ENCODE data around the gene NADK2.

Gene NADK2

DNA sequence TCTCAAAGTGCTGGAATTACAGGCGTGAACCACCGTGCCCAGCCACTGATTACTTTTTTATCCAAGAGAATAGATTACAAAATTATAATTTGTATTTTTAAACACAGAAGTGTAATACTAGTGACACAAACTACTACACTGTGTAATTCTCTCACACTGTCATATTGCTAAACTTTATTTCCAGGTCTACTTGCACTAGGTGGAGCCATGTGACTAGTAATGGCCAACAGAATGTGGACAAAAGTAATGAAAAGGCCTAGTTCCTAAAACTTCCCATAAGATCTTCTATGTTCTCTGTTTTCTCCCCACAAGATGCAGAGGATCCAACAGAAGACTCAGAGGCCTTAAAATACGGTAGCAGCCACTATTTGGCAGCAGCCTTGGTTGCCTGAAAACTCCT is 27.3 kb downstream of the NADK2 start:
- Histone ChIP-seq H3K27me3 (ENCODE audit: insufficient read depth, low read depth, severe bottlenecking) (no peaks in the 10 kb centered on the region), H3K36me3 (no peaks in the 10 kb centered on the region; the same call in 1 of the 2 replicates), H3K4me3 (ENCODE audit: low read depth, low read length) (no peak overlapping the region), H3K9me3 (ENCODE audit: severe bottlenecking) (no peaks in the 10 kb centered on the region), H3K27ac (no peak overlapping the region)
- TF ChIP-seq, protein P1, sequence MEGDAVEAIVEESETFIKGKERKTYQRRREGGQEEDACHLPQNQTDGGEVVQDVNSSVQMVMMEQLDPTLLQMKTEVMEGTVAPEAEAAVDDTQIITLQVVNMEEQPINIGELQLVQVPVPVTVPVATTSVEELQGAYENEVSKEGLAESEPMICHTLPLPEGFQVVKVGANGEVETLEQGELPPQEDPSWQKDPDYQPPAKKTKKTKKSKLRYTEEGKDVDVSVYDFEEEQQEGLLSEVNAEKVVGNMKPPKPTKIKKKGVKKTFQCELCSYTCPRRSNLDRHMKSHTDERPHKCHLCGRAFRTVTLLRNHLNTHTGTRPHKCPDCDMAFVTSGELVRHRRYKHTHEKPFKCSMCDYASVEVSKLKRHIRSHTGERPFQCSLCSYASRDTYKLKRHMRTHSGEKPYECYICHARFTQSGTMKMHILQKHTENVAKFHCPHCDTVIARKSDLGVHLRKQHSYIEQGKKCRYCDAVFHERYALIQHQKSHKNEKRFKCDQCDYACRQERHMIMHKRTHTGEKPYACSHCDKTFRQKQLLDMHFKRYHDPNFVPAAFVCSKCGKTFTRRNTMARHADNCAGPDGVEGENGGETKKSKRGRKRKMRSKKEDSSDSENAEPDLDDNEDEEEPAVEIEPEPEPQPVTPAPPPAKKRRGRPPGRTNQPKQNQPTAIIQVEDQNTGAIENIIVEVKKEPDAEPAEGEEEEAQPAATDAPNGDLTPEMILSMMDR (IDR thresholded peaks at IDR 0.05; ENCODE audit: low read depth, low read length), result no peak
- no peak for DNase-seq

DNA sequence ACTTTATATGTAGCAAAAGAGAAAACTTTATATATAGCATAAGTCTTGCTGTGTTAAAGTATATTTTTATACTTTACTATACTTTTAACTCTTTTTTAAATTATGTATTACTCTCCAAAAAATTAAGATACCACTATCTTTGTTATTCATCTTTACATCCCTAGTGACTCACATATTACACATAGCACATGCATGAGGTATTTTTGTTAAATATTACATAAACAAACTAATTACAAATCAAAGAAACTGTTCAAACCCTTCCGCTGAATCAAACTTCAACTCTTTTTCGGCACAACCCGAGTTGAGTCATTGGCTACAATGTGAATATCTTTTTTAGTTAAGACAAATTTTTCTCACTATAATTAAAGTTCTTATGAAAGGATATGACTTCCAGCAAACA is 32.1 kb downstream of the NADK2 start:
- Histone ChIP-seq H3K4me3 (ENCODE audit: low read depth, low read length) (no peak overlapping the region), H3K27me3 (ENCODE audit: insufficient read depth, low read depth, severe bottlenecking) (no peaks in the 10 kb centered on the region), H3K27ac (no peak overlapping the region), H3K9me3 (ENCODE audit: severe bottlenecking) (no peaks in the 10 kb centered on the region), H3K36me3 (no peaks in the 10 kb centered on the region; the same call in 1 of the 2 replicates)
- TF ChIP-seq, protein P1 (IDR thresholded peaks at IDR 0.05; ENCODE audit: low read depth, low read length), result no peak
- no peak for DNase-seq

DNA sequence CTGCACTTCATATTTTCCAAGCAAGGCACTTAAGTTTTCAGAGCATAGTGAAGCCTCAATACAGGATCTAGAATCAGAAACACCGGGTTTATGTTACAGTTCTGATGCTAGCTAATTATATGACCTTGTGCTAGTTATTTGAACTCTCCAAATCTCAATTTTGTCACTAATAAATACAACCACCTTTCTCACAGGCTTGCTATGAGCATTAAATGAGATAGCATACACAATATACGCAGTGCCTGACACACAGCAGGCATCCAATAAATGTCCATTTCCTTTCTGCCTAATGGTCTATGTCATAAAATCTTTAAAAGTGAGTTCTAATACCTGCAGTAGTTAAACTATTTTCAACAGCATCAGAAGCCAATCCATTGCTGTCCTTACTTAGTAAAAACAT is 32.9 kb downstream of the NADK2 start:
- Histone ChIP-seq H3K36me3 (no peaks in the 10 kb centered on the region; the same call in 1 of the 2 replicates), H3K4me3 (ENCODE audit: low read depth, low read length) (no peak overlapping the region), H3K27ac (no peak overlapping the region), H3K27me3 (ENCODE audit: insufficient read depth, low read depth, severe bottlenecking) (no peaks in the 10 kb centered on the region), H3K9me3 (ENCODE audit: severe bottlenecking) (no peaks in the 10 kb centered on the region)
- TF ChIP-seq, protein P1 (IDR thresholded peaks at IDR 0.05; ENCODE audit: low read depth, low read length), result no peak
- DNase-seq, result no peak

DNA sequence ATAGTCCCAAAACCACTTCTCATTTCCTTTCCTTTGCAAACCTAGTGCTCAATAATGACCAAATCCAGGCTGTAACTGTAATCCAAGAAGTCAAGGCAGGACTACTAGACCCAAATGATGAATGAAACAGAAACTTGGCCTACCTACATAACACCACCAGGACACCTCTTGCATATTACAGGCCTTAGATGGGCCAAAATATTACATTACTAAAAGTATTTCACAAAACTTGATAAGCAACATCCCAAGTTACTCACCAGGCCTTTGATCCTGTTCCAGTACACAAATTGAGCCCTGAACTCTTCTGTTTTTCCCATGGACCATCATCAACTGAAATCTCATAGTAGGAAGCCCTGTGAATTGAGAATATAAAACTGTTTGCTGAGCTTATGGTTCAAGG is 34.8 kb downstream of the NADK2 start:
- no peak overlapping the region for H3K27ac ChIP-seq
- H3K36me3 ChIP-seq, result no peaks in the 10 kb centered on the region; the same call in 1 of the 2 replicates
- no peak for DNase-seq
- no peaks in the 10 kb centered on the region for H3K9me3 ChIP-seq (ENCODE audit: severe bottlenecking)
- TF ChIP-seq, protein P1 (IDR thresholded peaks at IDR 0.05; ENCODE audit: low read depth, low read length), result no peak
- H3K27me3 ChIP-seq (ENCODE audit: insufficient read depth, low read depth, severe bottlenecking), result no peaks in the 10 kb centered on the region
- H3K4me3 ChIP-seq (ENCODE audit: low read depth, low read length), result no peak overlapping the region

DNA sequence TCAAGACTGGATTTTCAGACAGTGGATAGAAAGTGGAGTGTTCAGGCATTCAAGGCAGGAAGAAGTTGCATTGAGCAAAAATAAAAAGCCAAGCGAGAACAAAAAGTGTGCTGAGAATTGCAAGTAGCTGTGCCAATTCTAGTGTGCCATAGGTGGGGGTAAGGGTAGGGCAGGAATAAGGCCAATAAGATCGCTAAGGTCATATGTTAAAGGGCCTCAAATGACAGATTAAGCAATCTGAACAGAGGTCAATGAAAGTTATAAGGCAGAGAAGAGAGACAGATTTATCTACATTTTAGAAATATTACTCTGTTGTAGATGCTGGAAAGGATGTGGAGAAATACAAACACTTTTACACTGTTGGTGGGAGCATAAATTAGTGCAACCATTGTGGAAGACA is 36.4 kb downstream of the NADK2 start:
- H3K36me3 ChIP-seq, result no peaks in the 10 kb centered on the region; the same call in 1 of the 2 replicates
- DNase-seq, result no peak

More for the DNA sequence above, 36.4 kb downstream of the NADK2 start:
- TF ChIP-seq, protein P1 (IDR thresholded peaks at IDR 0.05; ENCODE audit: low read depth, low read length), result no peak
- no peak overlapping the region for H3K4me3 ChIP-seq (ENCODE audit: low read depth, low read length)
- no peaks in the 10 kb centered on the region for H3K27me3 ChIP-seq (ENCODE audit: insufficient read depth, low read depth, severe bottlenecking)
- H3K27ac ChIP-seq, result no peak overlapping the region
- H3K9me3 ChIP-seq (ENCODE audit: severe bottlenecking), result no peaks in the 10 kb centered on the region
